HG03196 (cell line): ENCODE data around the gene PCSK6.
"Not testable (repeated sequence)": the region's sequence is repeated elsewhere in the genome, so short reads cannot be mapped to it uniquely, and the experiment has no call there.

ENCODE experiments used
- ATAC-seq: cut with Tn5 transposase; IDR thresholded peaks from one replicate; pipeline ENCODE4 v1.9.1; 2021; ENCODE audit not compliant: unreplicated experiment

Gene PCSK6

GRCh38 chr15:101463696-101464095, 25.8 kb downstream of the PCSK6 start:
- not testable (repeated sequence) for ATAC-seq

- ATAC-seq, result no peak
These were observed 26.2 kb downstream of the PCSK6 start for GRCh38 chr15:101463270-101463669.

GRCh38 chr15:101461097-101461496, 28.4 kb downstream of the PCSK6 start:
- ATAC-seq, result no peak

- ATAC-seq, result no peak
These were observed 29.8 kb downstream of the PCSK6 start for GRCh38 chr15:101459579-101460300.

- no peak for ATAC-seq
These were observed 30.5 kb downstream of the PCSK6 start for GRCh38 chr15:101458908-101459578.

- ATAC-seq, result no peak
These were observed 31.2 kb downstream of the PCSK6 start for GRCh38 chr15:101458158-101458900.

- ATAC-seq, result no peak
These were observed 31.8 kb downstream of the PCSK6 start for GRCh38 chr15:101457696-101458095.

- no peak for ATAC-seq
These were observed 33.3 kb downstream of the PCSK6 start for GRCh38 chr15:101456057-101456739.

GRCh38 chr15:101455291-101456025, 34.0 kb downstream of the PCSK6 start:
- no peak for ATAC-seq

- ATAC-seq, result not testable (repeated sequence)
These were observed 34.7 kb downstream of the PCSK6 start for GRCh38 chr15:101454781-101455180.

- ATAC-seq, result no peak
These were observed 35.1 kb downstream of the PCSK6 start for GRCh38 chr15:101454365-101454764.

GRCh38 chr15:101453123-101454120, 36.1 kb downstream of the PCSK6 start:
- no peak for ATAC-seq

GRCh38 chr15:101452572-101452971, 36.9 kb downstream of the PCSK6 start:
- no peak for ATAC-seq

GRCh38 chr15:101451846-101452245, 37.7 kb downstream of the PCSK6 start:
- ATAC-seq, result no peak

GRCh38 chr15:101451266-101451799, 38.2 kb downstream of the PCSK6 start:
- ATAC-seq, result no peak

GRCh38 chr15:101450403-101451265, 38.9 kb downstream of the PCSK6 start:
- ATAC-seq, result no peak

GRCh38 chr15:101449471-101450402, 39.8 kb downstream of the PCSK6 start:
- ATAC-seq, result no peak
